Muscle layer of colon (tissue), 2 donors: ENCODE measurements around the gene RNF6.
A peak's percentile ranks its signal among the peaks of the same experiment; 100 is the strongest.

ENCODE experiments used
- H3K27ac ChIP-seq: one replicate; pipeline ENCODE4 v1.7.0; 2013; ENCODE audit warnings: low read depth, mild to moderate bottlenecking, low read length, moderate library complexity
- H3K27me3 ChIP-seq, 2 donors: one replicate each; pipeline ENCODE4 v1.7.0; 2013; ENCODE audit warnings: low read length in 2 of 2, mild to moderate bottlenecking in 2 of 2; ENCODE audit not compliant: insufficient read depth in 2 of 2, control insufficient read depth in 1 of 2
- H3K36me3 ChIP-seq: one replicate; pipeline ENCODE4 v1.7.0; 2013; ENCODE audit warnings: mild to moderate bottlenecking, low read length; ENCODE audit not compliant: insufficient read depth
- H3K4me1 ChIP-seq: one replicate; pipeline ENCODE4 v1.7.0; 2013; ENCODE audit warnings: mild to moderate bottlenecking, low read length; ENCODE audit not compliant: insufficient read depth
- H3K4me3 ChIP-seq, 2 donors: one replicate each; pipeline ENCODE4 v1.7.0; 2013; ENCODE audit warnings: low read length in 2 of 2, low read depth in 1 of 2, mild to moderate bottlenecking in 1 of 2, moderate library complexity in 1 of 2
- H3K9ac ChIP-seq: one replicate; pipeline ENCODE4 v1.7.0; 2013; ENCODE audit warnings: low read length
- H3K9me3 ChIP-seq: one replicate; pipeline ENCODE4 v1.7.0; 2013; ENCODE audit warnings: mild to moderate bottlenecking, low read length
- donor health status: abdominal sarcoma.
- donor health status: Adenocarcinoma of cecum.

The RNF6 gene

GRCh38 chr13:26222520-26223046 lies 469 bp upstream of the RNF6 start:
- Histone ChIP-seq H3K27ac (peak overlapping the region; percentile 95), H3K36me3 (peaks cover 10% of the 10 kb centered on the region), H3K9me3 (no peaks in the 10 kb centered on the region), H3K4me3 (peak overlapping the region; percentile 75 to 94), H3K4me1 (peaks cover 25% of the 10 kb centered on the region), H3K9ac (peak overlapping the region; percentile 16), H3K27me3 (no peaks in the 10 kb centered on the region)

GRCh38 chr13:26221399-26221720 lies 754 bp downstream of the RNF6 start:
- Histone ChIP-seq H3K27me3 (no peaks in the 10 kb centered on the region), H3K9me3 (no peaks in the 10 kb centered on the region), H3K27ac (peak overlapping the region; percentile 95), H3K9ac (peak overlapping the region; percentile 16), H3K36me3 (peaks cover 22% of the 10 kb centered on the region), H3K4me1 (peaks cover 25% of the 10 kb centered on the region), H3K4me3 (peak overlapping the region; percentile 75 to 94)

GRCh38 chr13:26220575-26220974 lies 1.5 kb downstream of the RNF6 start:
- Histone ChIP-seq H3K9ac (no peak overlapping the region), H3K36me3 (peaks cover 29% of the 10 kb centered on the region), H3K27me3 (no peaks in the 10 kb centered on the region), H3K9me3 (no peaks in the 10 kb centered on the region), H3K4me1 (peaks cover 25% of the 10 kb centered on the region), H3K27ac (no peak overlapping the region), H3K4me3 (peak overlapping the region in 1 of 2 donors; percentile 94)

- Histone ChIP-seq H3K27ac (no peak overlapping the region), H3K9me3 (no peaks in the 10 kb centered on the region), H3K9ac (no peak overlapping the region), H3K4me3 (no peak overlapping the region), H3K4me1 (peaks cover 25% of the 10 kb centered on the region), H3K36me3 (peaks cover 36% of the 10 kb centered on the region), H3K27me3 (no peaks in the 10 kb centered on the region)
Measured at GRCh38 chr13:26219726-26220125, 2.4 kb downstream of the RNF6 start.

GRCh38 chr13:26216042-26216441 lies 6.1 kb downstream of the RNF6 start:
- no peaks in the 10 kb centered on the region for H3K9me3 ChIP-seq
- H3K27me3 ChIP-seq, result no peaks in the 10 kb centered on the region
- no peak overlapping the region for H3K27ac ChIP-seq
- H3K4me1 ChIP-seq, result peaks cover 17% of the 10 kb centered on the region
- H3K4me3 ChIP-seq, result no peak overlapping the region
- no peak overlapping the region for H3K9ac ChIP-seq
- peaks cover 59% of the 10 kb centered on the region for H3K36me3 ChIP-seq

GRCh38 chr13:26213982-26214381 lies 8.1 kb downstream of the RNF6 start:
- Histone ChIP-seq H3K4me3 (no peak overlapping the region), H3K27me3 (no peaks in the 10 kb centered on the region), H3K4me1 (no peaks in the 10 kb centered on the region), H3K36me3 (peaks cover 62% of the 10 kb centered on the region), H3K9me3 (no peaks in the 10 kb centered on the region), H3K9ac (no peak overlapping the region), H3K27ac (no peak overlapping the region)

- Histone ChIP-seq H3K9me3 (no peaks in the 10 kb centered on the region), H3K36me3 (peaks cover 65% of the 10 kb centered on the region), H3K4me3 (no peak overlapping the region), H3K4me1 (no peaks in the 10 kb centered on the region), H3K27me3 (no peaks in the 10 kb centered on the region), H3K9ac (no peak overlapping the region), H3K27ac (no peak overlapping the region)
Measured at GRCh38 chr13:26213345-26213744, 8.8 kb downstream of the RNF6 start.

- Histone ChIP-seq H3K9ac (no peak overlapping the region), H3K27ac (no peak overlapping the region), H3K9me3 (no peaks in the 10 kb centered on the region), H3K27me3 (no peaks in the 10 kb centered on the region), H3K36me3 (peaks cover 34% of the 10 kb centered on the region), H3K4me1 (no peaks in the 10 kb centered on the region), H3K4me3 (no peak overlapping the region)
Measured at GRCh38 chr13:26208287-26208686, 13.8 kb downstream of the RNF6 start.

GRCh38 chr13:26202365-26202972 lies 19.6 kb downstream of the RNF6 start:
- no peak overlapping the region for H3K4me3 ChIP-seq
- H3K36me3 ChIP-seq, result peaks cover 6% of the 10 kb centered on the region
- no peaks in the 10 kb centered on the region for H3K9me3 ChIP-seq
- H3K4me1 ChIP-seq, result no peaks in the 10 kb centered on the region
- no peak overlapping the region for H3K9ac ChIP-seq
- no peak overlapping the region for H3K27ac ChIP-seq
- no peaks in the 10 kb centered on the region for H3K27me3 ChIP-seq

- H3K4me1 ChIP-seq, result no peaks in the 10 kb centered on the region
- H3K27ac ChIP-seq, result no peak overlapping the region
- H3K36me3 ChIP-seq, result no peaks in the 10 kb centered on the region
- H3K4me3 ChIP-seq, result no peak overlapping the region
- no peaks in the 10 kb centered on the region for H3K9me3 ChIP-seq
- H3K27me3 ChIP-seq, result no peaks in the 10 kb centered on the region
- H3K9ac ChIP-seq, result no peak overlapping the region
Measured at GRCh38 chr13:26200811-26201210, 21.3 kb downstream of the RNF6 start.

GRCh38 chr13:26198116-26198515 lies 24.0 kb downstream of the RNF6 start:
- Histone ChIP-seq H3K27ac (no peak overlapping the region), H3K9me3 (no peaks in the 10 kb centered on the region), H3K9ac (no peak overlapping the region), H3K27me3 (no peaks in the 10 kb centered on the region), H3K4me1 (no peaks in the 10 kb centered on the region), H3K4me3 (no peak overlapping the region), H3K36me3 (no peaks in the 10 kb centered on the region)

- Histone ChIP-seq H3K4me3 (no peak overlapping the region), H3K9me3 (no peaks in the 10 kb centered on the region), H3K4me1 (no peaks in the 10 kb centered on the region), H3K9ac (no peak overlapping the region), H3K27me3 (no peaks in the 10 kb centered on the region), H3K36me3 (no peaks in the 10 kb centered on the region), H3K27ac (no peak overlapping the region)
Measured at GRCh38 chr13:26197298-26197697, 24.8 kb downstream of the RNF6 start.
